AG10803 (cell line): ENCODE results near the gene RBM20.

Experiments
- DNase-seq: peaks from one replicate; pipeline ENCODE4 v3.0.0; 2010; ENCODE audit warnings: low read depth
- H3K4me3 ChIP-seq: 2 replicates; pipeline ENCODE4 v1.5.1; 2011; ENCODE audit warnings: mild to moderate bottlenecking, low read length, control low read depth
- CTCF ChIP-seq: conservative IDR thresholded peaks from 2 replicates; pipeline ENCODE4 v1.5.1; 2011; ENCODE audit warnings: mild to moderate bottlenecking, low read length, control low read depth, inconsistent platforms

Gene RBM20

GRCh38 chr10:110881247-110881646, 237.1 kb downstream of the RBM20 start:
- no peak for TF ChIP-seq CTCF
- H3K4me3 ChIP-seq = no peak overlapping the region
- no peak for DNase-seq

- H3K4me3 ChIP-seq = no peak overlapping the region
- TF ChIP-seq CTCF = no peak
- DNase-seq = no peak
Observed at GRCh38 chr10:110881905-110882304, 237.8 kb downstream of the RBM20 start.

- no peak for TF ChIP-seq CTCF
- no peak overlapping the region for H3K4me3 ChIP-seq
- DNase-seq = no peak
Observed at GRCh38 chr10:110883924-110884323, 239.8 kb downstream of the RBM20 start.

GRCh38 chr10:110885932-110886674, 242.0 kb downstream of the RBM20 start:
- TF ChIP-seq CTCF = no peak
- no peak for DNase-seq
- H3K4me3 ChIP-seq = no peak overlapping the region

- no peak for TF ChIP-seq CTCF
Observed at GRCh38 chr10:110887560-110887959, 243.4 kb downstream of the RBM20 start.

More at GRCh38 chr10:110887560-110887959, 243.4 kb downstream of the RBM20 start:
- no peak for DNase-seq
- no peak overlapping the region for H3K4me3 ChIP-seq
